T47D (cell line): Measurements from ENCODE around the gene MAN1C1.
A peak's percentile ranks its signal among the peaks of the same experiment; 100 is the strongest.

Experiments
- DNase-seq, 2 experiments: peaks; one replicate each; pipeline versions ENCODE4 v3.0.0 to v3.0.0-alpha.2; 2011 to 2012; ENCODE audit warnings: low read depth in 1 of 2, low spot score in 1 of 2
- JUND ChIP-seq: IDR thresholded peaks from 2 replicates; pipeline ENCODE4 v1.6.1; 2012; ENCODE audit warnings: low read depth
- in situ Hi-C: cut with HindIII; loops from 2 replicates; pipeline ENCODE4 v1.10.0; 2016; ENCODE audit warnings: low sequenced_read_pairs, low pct_unique_long_range_greater_than_20kb

The MAN1C1 gene

GRCh38 chr1:25666460-25666859 lies 49.9 kb downstream of the MAN1C1 start:
- in situ Hi-C loops = no loop called here
- TF ChIP-seq JUND = no peak
- no peak for DNase-seq

GRCh38 chr1:25668931-25669573 lies 52.5 kb downstream of the MAN1C1 start:
- in situ Hi-C loops = no loop called here
- TF ChIP-seq JUND = no peak
- DNase-seq = no peak

- peak in 1 of 2 experiments; percentile 63 for DNase-seq
- in situ Hi-C loops = no loop called here
- TF ChIP-seq JUND = no peak
Observed at GRCh38 chr1:25669781-25670567, 53.4 kb downstream of the MAN1C1 start.

GRCh38 chr1:25671929-25672328 lies 55.3 kb downstream of the MAN1C1 start:
- in situ Hi-C loops = no loop called here
- no peak for TF ChIP-seq JUND
- DNase-seq = no peak

- in situ Hi-C loops = no loop called here
- DNase-seq = no peak
Observed at GRCh38 chr1:25672763-25673409, 56.3 kb downstream of the MAN1C1 start.

GRCh38 chr1:25673456-25673855 lies 56.9 kb downstream of the MAN1C1 start:
- no peak for DNase-seq
- no peak for TF ChIP-seq JUND
- in situ Hi-C loops = no loop called here

More at GRCh38 chr1:25672763-25673409, 56.3 kb downstream of the MAN1C1 start:
- TF ChIP-seq JUND = no peak

GRCh38 chr1:25673962-25674806 lies 57.6 kb downstream of the MAN1C1 start:
- no peak for TF ChIP-seq JUND
- in situ Hi-C loops = no loop called here
- DNase-seq = no peak

GRCh38 chr1:25674807-25675084 lies 58.2 kb downstream of the MAN1C1 start:
- no peak for TF ChIP-seq JUND
- no peak for DNase-seq
- in situ Hi-C loops = no loop called here

GRCh38 chr1:25675729-25676476 lies 59.3 kb downstream of the MAN1C1 start:
- DNase-seq = no peak
- in situ Hi-C loops = no loop called here

GRCh38 chr1:25676488-25676887 lies 59.9 kb downstream of the MAN1C1 start:
- no peak for DNase-seq
- in situ Hi-C loops = no loop called here
- no peak for TF ChIP-seq JUND

More at GRCh38 chr1:25675729-25676476, 59.3 kb downstream of the MAN1C1 start:
- TF ChIP-seq JUND = no peak

GRCh38 chr1:25677193-25677773 lies 60.7 kb downstream of the MAN1C1 start:
- no peak for TF ChIP-seq JUND
- no peak for DNase-seq
- in situ Hi-C loops = no loop called here

GRCh38 chr1:25679171-25679570 lies 62.6 kb downstream of the MAN1C1 start:
- in situ Hi-C loops = no loop called here
- DNase-seq = no peak
- TF ChIP-seq JUND = no peak
